Panc1 (cell line): ENCODE results near the gene EMX1.

Experiments used
- CTCF ChIP-seq: fragments of 450-650 bp; IDR thresholded peaks from 2 replicates; pipeline ENCODE4 v1.5.1; 2017; ENCODE audit warnings: mild to moderate bottlenecking
- POLR2AphosphoS5 ChIP-seq: IDR thresholded peaks from 2 replicates; pipeline ENCODE4 v1.6.1; 2012; ENCODE audit warnings: mild to moderate bottlenecking, low read depth, low read length, moderate library complexity
- REST ChIP-seq, 2 experiments: IDR thresholded peaks; 2 replicates each; pipeline ENCODE4 v1.6.1; 2011 to 2012; ENCODE audit warnings: low read depth in 2 of 2, control low read depth in 1 of 2, low read length in 1 of 2, mild to moderate bottlenecking in 1 of 2, moderate library complexity in 1 of 2; ENCODE audit not compliant: insufficient read depth in 1 of 2
- TCF7L2 ChIP-seq: IDR thresholded peaks from 2 replicates; pipeline ENCODE4 v1.6.1; 2011; ENCODE audit warnings: mild to moderate bottlenecking, low read depth, low read length, inconsistent platforms

GRCh38 chr2:72919414-72920317 is 2.3 kb downstream of the EMX1 start:
- TF ChIP-seq CTCF = no peak
- TF ChIP-seq REST (IDR thresholded peaks at IDR 0.05; ENCODE audit: insufficient read depth in 1 of 2, low read depth in 2 of 2, low read length in 1 of 2) = no peak
- TF ChIP-seq POLR2AphosphoS5 = no peak
- TF ChIP-seq TCF7L2 = no peak
